ACC112 (cell line): Measurements from ENCODE around the gene DIAPH3.
A peak's percentile ranks its signal among the peaks of the same experiment; 100 is the strongest.

Source experiments
- H2AFZ ChIP-seq: fragments of 200-600 bp; sonication (generic); one replicate; pipeline ENCODE4 v1.6.0; 2017; ENCODE audit warnings: antibody characterized with exemption, low read length; ENCODE audit not compliant: unreplicated experiment
- H3K27ac ChIP-seq: fragments of 200-600 bp; sonication (generic); 2 replicates; pipeline ENCODE4 v1.5.1; 2014; ENCODE audit warnings: low read depth, mild to moderate bottlenecking, antibody characterized with exemption, low read length, moderate library complexity
- H3K27me3 ChIP-seq: fragments of 200-600 bp; sonication (generic); 2 replicates; pipeline ENCODE4 v1.6.1; 2014; ENCODE audit warnings: mild to moderate bottlenecking, antibody characterized with exemption, low read length, moderate library complexity, mixed read lengths; ENCODE audit not compliant: insufficient read depth
- H3K36me3 ChIP-seq: fragments of 200-600 bp; sonication (generic); 2 replicates; pipeline ENCODE4 v1.6.1; 2016; ENCODE audit warnings: mild to moderate bottlenecking, antibody characterized with exemption, low read length, moderate library complexity, mixed read lengths; ENCODE audit not compliant: insufficient read depth
- H3K4me1 ChIP-seq: fragments of 200-600 bp; sonication (generic); one replicate; pipeline ENCODE4 v1.6.1; 2016; ENCODE audit warnings: low read length, mixed read lengths; ENCODE audit not compliant: insufficient read depth, unreplicated experiment, control insufficient read depth
- H3K4me3 ChIP-seq: fragments of 200-600 bp; sonication (generic); 2 replicates; pipeline ENCODE4 v1.5.1; 2014; ENCODE audit warnings: mild to moderate bottlenecking, low read depth, low read length
- H3K79me2 ChIP-seq: fragments of 200-600 bp; sonication (generic); one replicate; pipeline ENCODE4 v1.6.0; 2016; ENCODE audit warnings: low read length; ENCODE audit not compliant: control insufficient read depth, unreplicated experiment, insufficient read depth

Gene DIAPH3

DNA sequence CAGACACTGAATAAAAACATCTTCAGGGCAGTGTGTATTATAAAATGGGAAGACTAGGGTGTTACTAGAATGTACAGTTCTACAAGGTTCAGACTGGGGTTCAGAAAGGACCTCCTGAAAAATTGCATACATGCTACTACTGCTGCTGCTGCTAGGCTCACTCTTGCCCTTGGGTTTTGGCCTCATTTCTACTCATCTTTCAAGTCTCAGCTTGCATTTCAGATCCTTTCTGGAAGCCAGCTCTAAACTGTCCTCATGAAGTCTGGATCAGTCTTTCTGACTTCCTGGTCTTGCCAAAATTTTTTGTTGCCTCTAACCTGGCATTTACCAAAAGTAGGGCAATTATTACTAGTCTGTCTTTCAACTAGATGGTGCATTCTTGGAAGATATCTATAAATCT, 393.3 kb downstream of the DIAPH3 start:
- no peaks in the 10 kb centered on the region for H3K79me2 ChIP-seq
- H3K27me3 ChIP-seq, result no peaks in the 10 kb centered on the region
- no peak overlapping the region for H3K27ac ChIP-seq

DNA sequence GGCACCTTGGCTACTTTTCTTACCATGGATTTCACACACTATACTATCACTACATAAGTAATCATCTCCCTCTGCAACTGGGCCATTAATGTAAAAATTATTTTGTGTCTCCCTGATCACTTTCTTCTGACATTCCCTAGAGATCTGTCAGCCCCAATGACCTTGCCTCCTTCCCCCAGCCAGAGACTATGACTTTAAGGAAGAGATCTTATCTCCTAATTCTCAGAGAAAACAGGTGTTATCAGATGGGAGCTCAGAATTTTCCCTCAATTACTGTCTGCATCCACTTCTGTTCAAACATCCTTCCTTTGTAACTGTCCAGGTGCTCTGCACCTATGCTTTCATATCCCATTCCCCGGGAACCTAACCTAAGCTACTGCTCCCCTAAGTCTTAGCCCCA, 397.5 kb downstream of the DIAPH3 start:
- H2AFZ ChIP-seq, result no peak overlapping the region
- H3K27me3 ChIP-seq, result no peaks in the 10 kb centered on the region
- H3K4me1 ChIP-seq, result no peaks in the 10 kb centered on the region
- H3K79me2 ChIP-seq, result no peaks in the 10 kb centered on the region
- no peak overlapping the region for H3K27ac ChIP-seq
- H3K36me3 ChIP-seq, result no peaks in the 10 kb centered on the region
- no peak overlapping the region for H3K4me3 ChIP-seq

More for the DNA sequence above, 393.3 kb downstream of the DIAPH3 start:
- H3K36me3 ChIP-seq, result no peaks in the 10 kb centered on the region
- peaks cover 19% of the 10 kb centered on the region for H3K4me1 ChIP-seq
- H3K4me3 ChIP-seq, result no peak overlapping the region
- no peak overlapping the region for H2AFZ ChIP-seq

- H3K27me3 ChIP-seq, result no peaks in the 10 kb centered on the region
- peaks cover 16% of the 10 kb centered on the region for H3K4me1 ChIP-seq
- no peak overlapping the region; the same call in 1 of the 2 replicates for H3K4me3 ChIP-seq
- peak overlapping the region; percentile 22 for H2AFZ ChIP-seq
- H3K79me2 ChIP-seq, result no peaks in the 10 kb centered on the region
- H3K27ac ChIP-seq, result peak overlapping the region; percentile 29; the same call in 1 of the 2 replicates
- 0 out of 2 replicates have a peak, but pooled peaks cover 5% of the 10 kb centered on the region for H3K36me3 ChIP-seq
Observed at GRCh38 chr13:59755632-59756290, 408.0 kb downstream of the DIAPH3 start.

DNA sequence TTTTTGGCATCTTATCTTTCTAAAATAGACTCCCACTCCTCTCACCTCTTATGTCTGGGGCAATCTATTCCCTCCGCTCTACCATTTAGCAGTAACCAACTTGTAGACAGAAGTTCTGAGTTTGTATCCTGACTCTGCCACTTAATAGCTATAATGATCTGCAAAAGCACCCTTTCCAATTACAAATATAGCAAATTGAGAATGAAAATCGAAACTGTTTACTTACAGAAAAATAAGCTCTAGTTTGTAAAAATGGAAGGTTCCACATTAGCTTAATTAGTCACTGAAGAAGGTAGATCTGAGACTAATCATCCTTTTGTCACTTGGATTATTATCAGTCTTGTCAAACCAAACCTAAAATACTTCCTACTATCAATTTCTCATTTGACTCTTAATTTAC, 409.3 kb downstream of the DIAPH3 start:
- no peak overlapping the region for H2AFZ ChIP-seq
- no peak overlapping the region for H3K4me3 ChIP-seq
- H3K27ac ChIP-seq, result no peak overlapping the region
- H3K79me2 ChIP-seq, result no peaks in the 10 kb centered on the region
- H3K27me3 ChIP-seq, result no peaks in the 10 kb centered on the region
- peaks cover 16% of the 10 kb centered on the region for H3K4me1 ChIP-seq
- H3K36me3 ChIP-seq, result 0 out of 2 replicates have a peak, but pooled peaks cover 5% of the 10 kb centered on the region

DNA sequence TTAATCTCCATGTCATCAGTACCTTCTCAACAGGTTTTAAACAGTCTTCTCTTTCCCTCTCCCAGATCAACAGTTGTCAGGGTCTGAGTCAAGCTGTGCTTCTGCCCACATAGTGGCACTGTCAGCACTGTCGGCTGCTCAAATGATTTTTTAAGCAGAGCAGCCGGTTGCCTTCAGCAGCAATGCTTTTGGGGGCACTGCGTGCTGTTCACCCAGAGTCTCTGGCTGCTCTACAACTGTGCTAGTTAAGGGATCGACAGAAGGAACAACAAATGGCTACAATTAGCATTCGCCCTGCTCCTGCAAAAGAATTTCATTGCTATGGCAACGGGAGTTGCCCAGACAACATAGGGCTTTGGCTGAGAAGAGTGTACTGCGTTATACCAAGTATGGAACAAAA, 412.9 kb downstream of the DIAPH3 start:
- Histone ChIP-seq H3K4me1 (peaks cover 33% of the 10 kb centered on the region), H2AFZ (no peak overlapping the region), H3K36me3 (no peaks in the 10 kb centered on the region), H3K27me3 (no peaks in the 10 kb centered on the region), H3K4me3 (no peak overlapping the region), H3K79me2 (no peaks in the 10 kb centered on the region), H3K27ac (no peak overlapping the region)

DNA sequence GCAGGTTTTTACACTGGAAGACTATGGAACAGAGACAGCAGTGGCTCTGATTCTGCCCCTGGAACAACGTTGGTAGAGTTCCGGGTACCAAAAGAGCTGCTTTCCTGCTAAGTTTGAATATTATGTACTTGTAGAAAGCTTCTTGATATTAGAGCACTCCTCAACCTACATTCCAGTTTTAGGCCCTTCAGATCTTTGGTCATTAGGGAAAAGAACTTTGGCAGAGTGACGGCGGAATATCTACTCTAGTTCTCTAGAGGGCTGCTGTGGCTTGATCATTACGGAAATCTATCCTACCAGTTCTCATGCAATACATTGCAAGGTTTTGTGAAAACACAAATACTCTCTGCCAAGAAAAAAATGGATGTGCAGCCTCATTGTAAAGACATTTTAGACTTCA, 415.7 kb downstream of the DIAPH3 start:
- Histone ChIP-seq H3K27me3 (no peaks in the 10 kb centered on the region), H3K4me1 (peaks cover 28% of the 10 kb centered on the region), H3K4me3 (no peak overlapping the region), H2AFZ (no peak overlapping the region), H3K27ac (no peak overlapping the region), H3K79me2 (no peaks in the 10 kb centered on the region), H3K36me3 (no peaks in the 10 kb centered on the region)

DNA sequence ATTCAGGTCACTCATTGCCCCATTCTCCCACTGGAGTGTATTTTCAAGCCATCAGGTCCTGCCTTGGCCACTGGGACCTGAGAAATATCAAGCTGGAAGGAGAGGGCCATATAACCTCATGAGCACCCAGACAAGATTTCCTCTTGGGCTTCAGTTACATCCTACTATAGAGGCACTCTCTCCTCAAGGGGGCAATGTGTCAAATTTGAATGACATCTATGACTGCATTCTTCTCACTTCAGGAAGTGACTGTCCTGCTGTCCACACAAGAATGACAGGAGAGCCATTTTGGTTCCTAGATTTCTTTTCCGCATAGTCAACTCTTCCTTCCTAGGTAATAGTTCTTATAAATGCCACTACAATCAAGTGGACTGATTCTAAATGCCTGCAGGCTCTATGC, 416.2 kb downstream of the DIAPH3 start:
- Histone ChIP-seq H3K4me3 (no peak overlapping the region), H3K4me1 (peaks cover 28% of the 10 kb centered on the region), H3K27me3 (no peaks in the 10 kb centered on the region), H2AFZ (no peak overlapping the region), H3K79me2 (no peaks in the 10 kb centered on the region), H3K36me3 (no peaks in the 10 kb centered on the region), H3K27ac (no peak overlapping the region)

GRCh38 chr13:59746291-59746962, 417.3 kb downstream of the DIAPH3 start:
- Histone ChIP-seq H3K4me3 (no peak overlapping the region), H3K79me2 (no peaks in the 10 kb centered on the region), H3K4me1 (peaks cover 28% of the 10 kb centered on the region), H3K27me3 (no peaks in the 10 kb centered on the region), H3K27ac (peak overlapping the region; percentile 19; the same call in 1 of the 2 replicates), H3K36me3 (no peaks in the 10 kb centered on the region), H2AFZ (no peak overlapping the region)

- Histone ChIP-seq H3K4me3 (no peak overlapping the region), H3K36me3 (no peaks in the 10 kb centered on the region), H3K4me1 (peaks cover 28% of the 10 kb centered on the region), H3K27me3 (no peaks in the 10 kb centered on the region), H2AFZ (no peak overlapping the region), H3K27ac (peak overlapping the region; percentile 25), H3K79me2 (no peaks in the 10 kb centered on the region)
Observed at GRCh38 chr13:59745392-59745788, 418.3 kb downstream of the DIAPH3 start.

DNA sequence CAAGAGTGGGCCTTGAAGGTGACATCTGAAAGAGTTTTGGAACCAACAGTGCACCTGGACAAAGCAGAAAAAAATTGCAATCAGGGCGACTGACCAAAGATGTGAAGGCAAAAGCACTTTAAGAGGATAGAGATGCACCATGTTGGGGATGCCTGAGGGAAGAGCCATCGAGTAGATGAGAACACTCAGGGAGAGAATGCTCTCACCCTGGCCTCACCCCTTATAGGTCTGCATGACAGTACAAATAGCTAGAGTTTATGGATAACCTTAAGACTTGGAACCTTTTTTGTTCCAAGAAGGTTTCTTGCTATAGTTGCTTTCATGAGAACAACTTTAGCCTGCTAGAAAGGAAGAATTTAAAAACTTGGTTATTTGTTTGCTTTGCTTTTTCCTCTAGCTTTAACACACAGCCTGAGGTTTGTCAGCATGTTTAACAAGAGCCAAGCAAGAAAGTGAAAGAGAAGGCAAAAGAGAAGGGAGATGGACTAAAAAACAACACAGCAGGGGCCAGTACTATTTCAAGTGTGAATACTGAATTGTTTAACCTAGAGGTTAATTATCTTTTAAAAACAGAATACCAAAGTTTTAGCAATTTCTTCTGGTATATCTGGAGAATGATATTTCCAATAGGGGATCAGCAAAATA, 418.9 kb downstream of the DIAPH3 start:
- no peak overlapping the region for H2AFZ ChIP-seq

More for the DNA sequence above, 418.9 kb downstream of the DIAPH3 start:
- H3K36me3 ChIP-seq, result no peaks in the 10 kb centered on the region
- H3K27ac ChIP-seq, result peak overlapping the region; percentile 25
- no peak overlapping the region for H3K4me3 ChIP-seq
- no peaks in the 10 kb centered on the region for H3K79me2 ChIP-seq
- H3K4me1 ChIP-seq, result peaks cover 28% of the 10 kb centered on the region
- H3K27me3 ChIP-seq, result no peaks in the 10 kb centered on the region
